Stimulated activated CD8-positive, alpha-beta memory T cell treated with anti-CD3 and anti-CD28 coated beads, Interleukin-4, amount 100 ng/mL, for 48 hours (primary cell): ENCODE results near the gene C17orf75.

Experiments used
- DNase-seq: peaks from one replicate; pipeline ENCODE4 v3.0.0-alpha.2; 2020

Gene C17orf75

DNA sequence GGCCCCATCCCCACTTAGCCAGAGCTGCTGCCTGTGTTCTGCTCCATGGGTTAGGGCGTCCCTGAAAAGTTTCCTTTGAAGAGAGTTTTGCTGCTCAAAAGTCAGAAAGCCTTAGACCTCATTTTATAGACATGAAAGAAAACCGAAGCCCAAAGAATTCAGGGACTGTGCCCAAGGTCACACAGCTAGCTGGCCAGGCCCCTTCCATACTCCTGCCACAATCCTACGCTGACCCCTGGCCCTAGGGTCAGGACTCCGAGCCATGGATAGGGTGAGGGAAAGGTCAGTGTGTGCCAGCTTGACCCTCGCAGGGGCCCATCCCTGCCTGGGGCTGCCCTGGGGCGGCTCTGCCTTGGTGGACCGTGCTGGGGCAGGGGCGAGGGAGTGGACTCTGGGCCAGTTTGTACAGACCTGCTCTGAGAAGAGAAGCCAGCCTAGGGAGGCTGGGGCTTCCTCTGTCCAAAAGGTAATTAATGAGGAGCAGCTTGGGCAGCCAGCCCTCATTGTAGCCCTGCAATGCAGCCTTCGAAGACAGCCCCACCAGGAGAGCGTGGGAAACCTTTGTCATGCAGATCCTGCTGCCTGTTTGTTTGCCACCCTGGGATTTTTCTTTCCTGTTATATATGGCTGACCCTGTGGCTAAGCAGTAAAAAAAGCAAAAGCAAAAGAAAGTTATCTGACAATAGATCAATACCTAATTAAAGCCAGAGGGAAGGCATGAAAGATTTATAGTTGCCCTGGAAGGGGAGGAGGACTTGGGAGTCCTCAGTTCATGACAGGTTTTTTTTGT, 38.9 kb downstream of the C17orf75 start:
- DNase-seq: no peak

- no peak for DNase-seq
Measured at GRCh38 chr17:32302037-32302436, 39.9 kb downstream of the C17orf75 start.

DNA sequence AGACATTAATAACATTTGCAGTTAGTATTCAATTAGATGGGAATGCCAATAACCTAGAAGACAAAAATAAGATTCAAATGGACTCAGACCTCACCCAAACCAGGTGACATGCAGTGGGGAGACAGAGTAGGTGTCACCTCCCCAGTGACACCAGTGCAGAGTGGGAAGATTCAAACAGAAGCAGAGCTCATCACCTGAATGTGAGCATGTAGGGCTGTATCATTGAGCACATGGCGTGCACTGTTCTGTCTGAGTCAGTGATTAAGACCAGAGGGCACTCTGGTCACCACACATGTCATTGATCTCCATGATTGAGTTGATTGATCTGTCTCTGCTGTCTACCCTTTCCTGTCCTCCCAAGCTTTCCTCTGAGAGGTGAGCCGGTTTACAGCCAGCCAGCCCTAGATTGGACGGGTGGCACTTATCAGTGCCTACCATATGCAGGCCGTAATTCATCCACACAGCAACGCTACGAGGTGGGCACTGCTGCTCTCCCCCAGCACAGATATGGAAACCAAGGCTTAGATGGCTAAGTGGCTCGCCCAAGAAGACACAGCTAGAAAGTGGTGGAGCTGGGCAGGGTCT, 42.3 kb downstream of the C17orf75 start:
- DNase-seq: no peak

- DNase-seq: no peak
Measured at GRCh38 chr17:32298721-32299579, 43.0 kb downstream of the C17orf75 start.

DNA sequence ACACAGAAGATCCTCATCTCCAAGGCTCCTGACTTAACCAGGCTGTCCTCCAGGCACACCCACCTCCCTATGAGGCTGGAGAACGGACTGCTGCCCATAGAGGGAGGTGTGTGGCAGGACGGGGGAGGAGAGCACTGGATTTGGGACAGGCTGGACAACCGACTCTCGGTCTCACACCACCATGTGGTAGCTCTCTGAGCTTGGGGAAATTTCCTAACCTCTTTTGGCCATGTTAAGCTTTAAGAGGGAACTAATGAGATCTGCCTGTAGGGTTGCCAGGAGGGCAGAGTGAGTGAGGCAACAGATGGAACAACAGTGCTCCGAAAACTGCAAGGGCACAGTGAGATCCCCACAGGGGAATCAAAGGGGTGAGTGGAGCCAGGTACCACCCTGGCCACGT, 43.7 kb downstream of the C17orf75 start:
- DNase-seq: no peak

- DNase-seq: no peak
Measured at GRCh38 chr17:32297860-32298259, 44.1 kb downstream of the C17orf75 start.

GRCh38 chr17:32297424-32297823, 44.5 kb downstream of the C17orf75 start:
- DNase-seq: no peak

DNA sequence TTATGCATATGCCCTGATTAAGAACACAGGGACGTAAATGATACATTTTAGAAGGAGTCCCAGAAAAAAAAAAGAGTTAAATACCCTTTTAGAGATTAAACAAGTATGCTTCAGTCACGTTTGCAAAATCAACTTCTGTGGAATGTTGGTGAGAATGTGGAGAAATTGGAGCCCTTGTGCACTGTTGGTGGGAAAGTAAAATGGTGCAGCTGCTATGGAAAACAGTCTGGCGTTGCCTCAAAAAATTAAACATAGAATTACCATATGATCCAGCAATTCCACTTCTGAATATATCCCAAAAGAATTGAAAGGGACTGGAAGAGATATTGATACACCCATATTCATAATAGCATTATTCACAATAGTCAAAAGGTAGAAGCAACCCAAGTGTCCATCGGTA, 49.9 kb downstream of the C17orf75 start:
- no peak for DNase-seq

DNA sequence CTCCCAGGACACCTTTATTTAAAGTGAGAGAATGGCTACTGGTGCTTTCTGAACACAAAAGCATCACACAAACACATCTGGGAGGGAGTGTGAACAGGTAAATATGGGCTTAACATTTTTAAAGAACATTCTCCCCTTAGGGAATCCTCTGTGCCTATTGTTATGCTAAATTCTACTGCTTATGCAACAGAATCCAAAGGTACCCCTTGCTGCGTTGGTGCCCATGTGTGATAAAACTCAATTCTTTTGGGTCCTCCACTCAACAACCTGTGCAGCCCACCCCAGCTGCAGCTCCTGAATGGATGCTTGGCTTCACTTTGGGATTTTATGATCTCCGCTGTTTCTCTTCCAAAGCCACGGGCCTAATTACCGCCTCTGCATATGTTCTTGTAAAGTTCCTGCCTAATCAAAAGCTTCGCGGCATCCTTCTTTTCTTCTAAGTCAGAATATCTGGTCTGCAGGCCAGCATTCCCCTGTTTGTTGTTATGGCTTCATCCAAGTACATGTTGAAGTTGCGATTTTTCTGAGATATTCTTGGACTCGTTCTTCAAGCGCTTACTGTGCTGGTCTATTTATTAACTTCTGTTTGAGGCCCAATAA, 52.4 kb downstream of the C17orf75 start:
- no peak for DNase-seq

- DNase-seq: no peak
Measured at GRCh38 chr17:32288615-32289014, 53.4 kb downstream of the C17orf75 start.

DNA sequence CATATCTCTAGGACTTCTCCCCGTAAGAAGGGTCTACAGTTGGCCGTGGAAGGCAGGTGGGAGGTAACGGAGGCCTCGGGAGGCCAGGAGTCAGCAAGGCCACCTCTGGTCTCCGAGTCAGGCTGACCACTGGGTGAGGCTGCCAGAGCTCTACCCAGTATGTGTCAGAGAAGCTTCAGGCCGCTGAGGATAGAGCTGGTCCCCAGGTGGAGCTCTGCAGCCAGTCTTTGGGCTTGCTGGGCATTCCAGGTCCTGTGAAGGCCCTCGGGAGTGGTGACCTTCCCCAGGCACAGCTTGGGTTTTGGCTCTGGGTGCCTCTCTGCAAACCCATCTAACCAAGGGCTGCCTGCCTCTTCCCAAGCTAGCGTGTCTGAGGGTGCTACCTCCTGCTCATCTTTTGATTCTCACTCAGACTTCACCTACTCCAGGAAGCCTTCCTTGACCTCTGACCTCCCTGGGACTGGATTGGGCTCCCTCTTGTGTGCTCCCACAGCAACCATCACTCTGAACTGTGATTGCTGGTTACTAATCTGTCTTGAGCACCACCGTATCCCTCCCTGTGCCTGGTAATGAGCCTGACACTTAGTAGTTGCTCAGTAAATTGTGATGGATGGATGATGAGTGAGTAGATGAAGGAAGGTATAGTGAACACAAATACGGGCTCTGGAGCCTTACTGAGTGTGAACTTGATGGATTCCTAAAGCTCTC, 54.0 kb downstream of the C17orf75 start:
- DNase-seq: no peak

GRCh38 chr17:32286518-32286900, 55.5 kb downstream of the C17orf75 start:
- no peak for DNase-seq

- DNase-seq: no peak
Measured at GRCh38 chr17:32285746-32286517, 56.0 kb downstream of the C17orf75 start.

DNA sequence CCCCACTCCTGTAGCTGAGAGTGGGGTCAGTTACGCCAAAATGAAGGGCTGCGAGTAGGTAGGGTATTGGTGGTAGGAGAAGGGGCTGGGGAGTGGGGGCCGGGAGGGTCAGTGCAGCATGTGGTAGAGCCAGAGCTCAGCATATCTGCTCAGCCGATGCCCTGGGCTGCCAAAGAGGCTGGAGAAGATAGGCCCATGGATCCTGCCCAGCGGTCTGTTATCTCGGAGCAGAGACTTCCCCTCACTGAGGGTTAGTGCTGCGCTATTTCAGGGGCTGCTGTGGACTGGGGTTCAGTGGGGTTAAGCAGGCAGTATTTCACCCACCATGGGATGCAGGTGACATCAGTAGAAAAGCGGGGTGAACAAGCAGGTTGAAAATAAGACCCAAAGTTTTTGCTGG, 56.7 kb downstream of the C17orf75 start:
- DNase-seq: no peak

DNA sequence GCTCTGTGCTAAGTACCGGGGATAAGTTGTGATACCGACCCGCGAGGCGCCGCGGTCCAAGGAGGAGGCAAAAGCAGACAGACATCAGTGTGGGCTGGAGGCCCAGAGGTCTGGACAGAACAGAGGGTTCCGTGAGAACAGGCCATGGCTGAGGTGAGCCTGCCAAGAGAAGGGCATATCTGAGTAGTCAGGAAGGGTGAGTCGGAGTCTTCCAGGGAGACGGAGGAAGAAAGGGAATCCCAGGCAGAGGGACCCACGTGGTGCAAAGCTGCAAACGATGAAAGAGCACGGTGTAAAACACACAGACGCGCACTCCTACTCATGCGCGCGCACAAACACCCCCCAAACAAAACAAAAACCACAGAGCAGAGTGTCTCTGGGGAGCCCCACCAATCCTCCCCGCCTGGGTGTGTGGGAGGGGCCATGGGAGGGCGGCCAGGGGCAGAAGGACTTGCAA, 58.2 kb downstream of the C17orf75 start:
- DNase-seq: no peak

DNA sequence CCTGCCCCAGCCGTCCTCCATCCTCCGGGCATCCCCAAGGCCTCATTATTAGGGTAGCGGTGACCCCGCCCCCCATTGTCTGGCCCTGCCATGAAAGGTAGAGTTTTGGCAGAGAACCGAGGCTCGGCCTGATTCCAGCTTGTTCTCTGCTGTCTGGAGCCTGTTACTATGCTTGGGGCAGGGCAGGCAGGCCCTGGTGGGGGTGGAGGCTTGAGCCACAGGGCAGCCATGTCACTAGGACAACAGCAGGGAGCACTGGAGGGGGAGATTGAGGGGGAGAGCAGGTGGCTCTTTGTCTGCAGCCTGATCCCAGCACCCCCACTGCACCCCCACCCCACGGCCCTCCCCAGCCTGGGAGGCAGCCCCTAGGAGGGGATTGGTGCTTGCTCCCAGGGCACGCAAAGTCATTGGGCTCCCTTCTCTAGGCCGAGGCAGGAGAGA, 60.9 kb downstream of the C17orf75 start:
- DNase-seq: no peak

DNA sequence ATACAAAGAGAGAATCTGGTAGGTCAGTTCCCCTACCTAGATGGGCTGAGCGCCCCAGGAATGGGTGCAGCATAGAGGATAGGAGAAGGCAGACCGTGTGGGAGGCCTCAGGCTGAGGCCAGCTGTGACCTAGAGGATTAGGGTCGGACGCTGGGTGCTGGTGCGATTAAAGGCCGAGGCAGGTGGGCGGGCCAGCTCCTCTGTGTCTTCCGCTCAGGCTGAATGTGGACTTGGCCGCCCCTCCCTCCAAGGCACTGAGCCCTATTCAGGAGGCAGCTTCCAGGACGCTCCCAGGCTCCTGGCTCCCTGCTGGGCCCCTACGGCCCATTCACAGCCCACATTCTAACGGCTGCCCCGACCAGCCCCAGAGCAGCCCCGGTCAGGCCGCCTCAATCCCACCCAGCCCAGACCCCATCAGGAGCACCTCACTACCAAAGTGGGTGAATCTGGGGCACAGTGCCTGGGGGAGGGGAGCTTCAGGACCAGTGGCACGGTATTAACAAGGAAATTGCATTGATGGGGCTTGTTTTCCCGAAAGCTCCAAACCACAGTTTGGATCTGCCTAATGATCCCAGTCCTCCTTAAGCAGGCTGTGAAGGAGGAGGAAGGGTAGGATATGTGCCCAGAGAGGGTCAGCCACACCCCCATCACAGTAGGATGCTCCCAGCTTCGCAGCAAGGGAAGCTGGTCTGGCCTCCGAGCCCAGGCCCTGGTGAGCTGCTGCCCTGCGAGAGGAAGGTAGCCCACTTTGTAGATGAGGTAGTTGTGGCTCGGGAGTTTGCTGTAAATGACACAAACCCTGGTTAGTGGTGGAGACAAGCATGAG, 61.9 kb downstream of the C17orf75 start:
- no peak for DNase-seq

- DNase-seq: no peak
Measured at GRCh38 chr17:32278815-32279214, 63.2 kb downstream of the C17orf75 start.
